HG02610 (cell line): ENCODE measurements around the gene CNIH2.
A peak's percentile ranks its signal among the peaks of the same experiment; 100 is the strongest.
"Not testable (repeated sequence)": the region's sequence is repeated elsewhere in the genome, so short reads cannot be mapped to it uniquely, and the experiment has no call there.

Source experiments
- ATAC-seq: cut with Tn5 transposase; IDR thresholded peaks from one replicate; pipeline ENCODE4 v1.9.1; 2021; ENCODE audit warnings: mild to moderate bottlenecking, moderate library complexity; ENCODE audit not compliant: unreplicated experiment

Gene CNIH2

DNA sequence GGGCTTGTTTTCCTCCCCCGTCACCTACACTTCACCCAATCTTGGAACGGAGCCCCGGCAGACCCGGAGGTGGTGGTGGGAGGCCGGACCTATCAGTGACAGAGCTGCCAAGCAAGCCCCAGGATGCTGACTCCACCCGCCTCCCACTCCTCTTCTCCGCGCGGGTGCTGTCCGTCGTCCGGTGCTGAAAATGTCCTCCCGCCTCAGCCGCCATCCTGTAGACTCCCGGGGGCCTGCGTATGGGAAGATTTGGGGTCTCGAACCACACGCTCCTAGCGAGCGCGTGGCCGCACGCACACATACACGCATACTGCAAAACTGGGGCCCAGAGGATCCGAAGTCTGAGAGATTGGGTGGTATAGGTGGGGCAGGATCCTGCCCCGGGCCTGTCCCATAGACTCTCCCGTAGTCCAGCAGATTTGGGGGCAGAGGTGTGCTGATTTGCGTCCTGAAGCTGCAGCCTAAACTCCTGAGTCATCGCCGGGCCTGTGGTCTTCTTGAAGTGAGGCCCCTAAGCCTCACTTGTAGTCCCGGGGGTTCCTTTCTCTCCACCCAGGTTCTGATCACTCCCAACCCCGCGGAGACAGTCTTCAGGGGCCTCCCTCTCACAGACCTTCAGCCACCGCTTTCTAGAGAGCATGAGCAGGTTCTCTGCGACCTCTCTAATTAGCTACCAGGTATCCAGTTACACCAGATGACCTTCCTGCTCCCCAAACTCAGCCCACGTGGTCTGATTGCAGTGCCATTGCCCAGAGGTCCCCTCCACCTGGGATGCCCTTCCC, 11.8 kb downstream of the CNIH2 start:
- peak; percentile 27 for ATAC-seq

- ATAC-seq, result no peak
Measured at GRCh38 chr11:66290330-66290621, 12.3 kb downstream of the CNIH2 start.

- ATAC-seq, result no peak
Measured at GRCh38 chr11:66291303-66291705, 13.3 kb downstream of the CNIH2 start.

DNA sequence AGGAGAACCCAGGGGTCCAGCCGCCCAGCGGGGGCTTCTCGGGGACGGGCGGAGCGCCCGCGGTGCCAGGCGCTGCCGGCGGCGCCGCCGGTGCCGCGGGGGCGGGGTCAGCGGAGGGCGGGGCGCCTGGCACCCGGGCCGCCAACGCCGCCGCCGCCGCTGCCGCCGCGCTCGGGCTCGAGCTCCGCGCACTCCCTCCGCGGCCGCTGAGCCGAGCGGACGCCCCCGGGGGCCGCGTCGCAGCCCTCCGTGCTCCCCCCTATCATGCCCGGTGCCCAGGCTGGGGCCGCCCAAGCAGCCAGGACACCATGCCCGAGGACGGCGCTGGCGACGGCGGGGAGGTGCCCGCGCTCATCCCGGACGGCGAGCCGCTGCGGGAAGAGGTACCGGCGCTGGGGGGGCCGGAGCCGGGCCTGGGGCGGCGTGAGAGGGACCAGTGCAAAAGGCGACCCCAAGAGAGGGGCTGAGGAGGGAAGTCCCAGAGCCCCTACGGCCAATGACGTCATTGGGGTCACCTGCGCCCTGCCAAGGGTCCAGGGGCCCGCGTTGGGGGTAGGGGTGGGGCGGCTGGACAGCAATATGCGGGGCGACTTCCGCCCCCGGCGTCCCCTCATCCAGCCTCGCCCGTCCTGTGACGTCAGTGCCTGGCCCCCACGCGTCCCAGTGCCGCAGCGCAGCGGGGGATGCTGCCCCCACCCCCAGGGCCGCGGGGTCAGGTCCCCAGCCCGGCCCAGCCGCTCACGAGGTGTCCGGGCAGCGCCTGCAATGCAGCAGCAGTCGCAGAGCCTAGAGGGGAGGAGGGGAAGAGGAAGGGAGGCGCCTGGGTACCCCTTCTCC, 13.9 kb downstream of the CNIH2 start, which contains the start of gene TMEM151A:
TSS of gene TMEM151A (plus strand) at position 189 of the 837 bp plus-strand sequence. CDS start at position 309, 120 bp downstream.
- ATAC-seq, result no peak

GRCh38 chr11:66292543-66293332, 14.8 kb downstream of the CNIH2 start:
- ATAC-seq, result no peak

DNA sequence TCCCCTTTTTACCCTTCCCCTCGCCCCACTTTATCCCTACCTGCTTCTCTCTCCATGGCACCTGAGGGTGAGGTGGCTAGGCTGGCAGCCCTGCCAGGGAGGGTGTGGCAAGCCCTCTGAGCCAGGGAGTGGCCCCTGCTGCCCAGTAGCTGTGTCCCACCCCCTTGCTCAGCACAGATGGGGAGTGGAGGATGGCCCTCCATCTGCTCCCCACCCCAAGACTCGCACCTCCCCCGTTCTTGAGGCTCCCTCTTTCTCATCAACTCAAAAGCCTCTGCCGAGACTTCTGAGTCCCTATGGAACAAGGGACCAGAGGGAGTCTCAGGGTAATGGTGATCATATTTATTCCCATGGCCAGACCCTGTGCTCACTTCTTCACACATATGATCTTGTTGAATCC, 15.4 kb downstream of the CNIH2 start:
- ATAC-seq, result no peak

DNA sequence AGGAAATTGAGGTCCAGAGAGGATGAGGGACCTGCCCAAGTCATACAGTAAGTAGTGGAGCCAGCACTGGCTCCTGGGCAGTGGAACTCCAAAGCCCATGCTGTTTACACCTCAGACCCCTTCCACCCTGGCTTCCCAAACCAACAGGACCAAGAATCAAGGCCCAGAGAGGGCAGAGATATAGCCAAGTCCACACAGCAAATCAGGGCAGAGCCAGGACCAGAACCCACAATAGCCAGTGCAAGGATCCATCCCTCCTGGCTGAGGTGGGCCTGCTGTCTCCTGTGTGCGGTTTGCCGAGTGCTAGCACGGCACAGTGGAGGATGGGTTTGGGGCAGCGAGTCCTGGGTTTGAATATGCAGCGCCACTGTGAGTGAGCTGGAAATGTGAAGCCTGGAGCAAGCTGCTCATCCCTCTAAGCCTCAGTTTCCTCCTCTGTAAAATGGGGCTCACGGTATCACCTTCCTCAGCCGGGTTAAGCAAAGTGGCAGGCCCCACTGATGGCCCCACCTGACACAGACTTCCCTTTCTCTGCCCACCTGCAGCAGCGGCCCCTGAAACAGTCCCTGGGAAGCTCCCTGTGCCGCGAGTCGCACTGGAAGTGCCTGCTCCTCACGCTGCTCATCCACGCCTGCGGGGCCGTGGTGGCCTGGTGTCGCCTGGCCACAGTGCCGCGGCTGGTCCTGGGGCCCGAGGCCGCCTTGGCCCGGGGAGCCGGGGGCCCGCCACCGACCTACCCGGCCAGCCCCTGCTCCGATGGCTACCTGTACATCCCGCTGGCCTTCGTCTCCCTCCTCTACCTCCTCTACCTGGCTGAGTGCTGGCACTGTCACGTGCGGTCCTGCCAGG, 16.0 kb downstream of the CNIH2 start:
- ATAC-seq, result no peak

DNA sequence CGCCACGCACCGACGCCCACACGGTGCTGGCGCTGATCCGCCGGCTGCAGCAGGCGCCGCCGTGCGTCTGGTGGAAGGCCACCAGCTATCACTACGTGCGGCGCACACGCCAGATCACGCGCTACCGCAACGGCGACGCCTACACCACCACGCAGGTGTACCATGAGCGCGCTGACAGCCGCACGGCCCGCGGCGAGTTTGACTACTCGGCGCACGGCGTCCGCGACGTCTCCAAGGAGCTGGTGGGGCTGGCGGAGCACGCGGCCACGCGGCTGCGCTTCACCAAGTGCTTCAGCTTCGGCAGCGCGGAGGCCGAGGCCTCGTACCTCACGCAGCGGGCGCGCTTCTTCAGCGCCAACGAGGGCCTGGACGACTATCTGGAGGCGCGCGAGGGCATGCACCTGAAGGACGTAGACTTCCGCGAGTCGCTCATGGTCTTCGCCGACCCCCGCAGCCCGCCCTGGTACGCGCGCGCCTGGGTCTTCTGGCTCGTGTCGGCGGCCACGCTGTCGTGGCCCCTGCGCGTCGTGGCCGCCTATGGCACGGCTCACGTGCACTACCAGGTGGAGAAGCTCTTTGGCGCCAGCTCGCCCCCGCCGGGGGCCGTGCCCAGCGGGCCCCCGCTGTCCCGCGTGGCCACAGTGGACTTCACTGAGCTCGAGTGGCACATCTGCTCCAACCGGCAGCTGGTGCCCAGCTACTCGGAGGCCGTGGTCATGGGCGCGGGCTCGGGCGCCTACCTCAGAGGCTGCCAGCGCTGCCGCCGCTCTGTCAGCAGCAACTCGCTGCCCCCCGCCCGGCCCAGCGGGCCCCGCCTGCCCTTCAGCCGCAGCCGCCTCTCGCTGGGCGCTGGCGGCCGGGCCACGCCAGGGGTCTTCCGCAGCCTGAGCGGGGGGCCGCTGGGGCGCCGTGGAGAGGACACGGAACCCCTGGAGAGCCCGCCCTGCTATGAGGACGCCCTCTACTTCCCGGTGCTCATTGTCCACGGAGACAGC, 16.9 kb downstream of the CNIH2 start:
- no peak for ATAC-seq

DNA sequence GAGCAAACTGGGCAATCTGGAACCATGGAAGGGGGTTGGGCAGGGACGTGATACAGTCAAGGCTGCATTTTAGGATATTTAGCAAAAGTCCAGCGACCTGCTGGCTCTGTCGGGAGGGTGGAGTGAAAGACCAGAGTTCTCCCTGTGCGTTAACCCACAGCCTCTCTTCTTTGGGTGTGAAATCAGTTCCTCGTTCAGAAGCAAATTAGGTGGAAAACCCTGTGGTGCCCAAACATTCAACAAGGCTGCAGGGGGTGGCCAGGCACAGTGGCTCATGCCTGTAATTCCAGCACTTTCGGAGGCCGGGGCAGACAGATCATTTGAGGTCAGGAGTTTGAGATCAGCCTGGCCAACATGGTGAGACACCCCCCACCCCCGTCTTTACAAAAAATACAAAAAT, 19.6 kb downstream of the CNIH2 start:
- no peak for ATAC-seq

GRCh38 chr11:66299186-66299585, 21.2 kb downstream of the CNIH2 start:
- ATAC-seq, result no peak

DNA sequence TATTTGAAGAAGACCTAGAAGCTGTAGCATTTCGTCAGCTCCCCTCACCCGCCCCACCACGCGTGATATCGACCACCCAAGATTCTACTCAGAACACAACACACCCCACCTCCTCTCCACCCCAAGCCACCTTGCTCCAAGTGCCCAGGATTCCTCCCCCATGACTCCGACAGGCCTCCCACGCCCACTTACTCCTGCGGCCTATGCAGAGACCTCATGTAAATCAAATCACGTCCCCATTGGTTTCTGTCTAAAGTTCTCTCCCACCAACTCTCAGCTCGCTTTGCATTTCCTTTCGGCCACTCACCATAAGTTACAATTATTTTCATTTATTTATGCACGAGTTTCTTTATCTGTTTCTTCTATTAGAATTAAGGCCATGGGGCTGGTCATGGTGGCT, 24.7 kb downstream of the CNIH2 start:
- no peak for ATAC-seq

GRCh38 chr11:66309475-66309874, 31.5 kb downstream of the CNIH2 start:
- no peak for ATAC-seq

DNA sequence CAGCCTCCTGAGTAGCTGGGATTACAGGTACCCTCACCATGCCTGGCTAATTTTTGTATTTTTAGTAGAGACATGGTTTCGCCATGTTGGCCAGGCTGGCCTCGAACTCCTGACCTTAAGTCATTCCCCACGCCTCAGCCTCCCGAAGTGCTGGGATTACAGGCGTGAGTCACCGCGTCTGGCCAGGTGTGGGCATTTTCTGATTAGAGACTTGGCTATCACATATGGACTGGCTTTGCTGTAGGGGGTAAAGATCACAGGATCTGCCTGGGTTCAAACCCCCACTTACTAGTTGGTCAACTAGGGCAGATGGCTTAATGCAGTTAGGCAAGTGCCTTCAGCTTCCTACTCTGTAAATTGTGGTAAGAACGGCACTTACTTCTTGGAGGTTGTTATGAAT, 32.3 kb downstream of the CNIH2 start:
- no peak for ATAC-seq

- not testable (repeated sequence) for ATAC-seq
Measured at GRCh38 chr11:66310803-66311440, 32.9 kb downstream of the CNIH2 start.

DNA sequence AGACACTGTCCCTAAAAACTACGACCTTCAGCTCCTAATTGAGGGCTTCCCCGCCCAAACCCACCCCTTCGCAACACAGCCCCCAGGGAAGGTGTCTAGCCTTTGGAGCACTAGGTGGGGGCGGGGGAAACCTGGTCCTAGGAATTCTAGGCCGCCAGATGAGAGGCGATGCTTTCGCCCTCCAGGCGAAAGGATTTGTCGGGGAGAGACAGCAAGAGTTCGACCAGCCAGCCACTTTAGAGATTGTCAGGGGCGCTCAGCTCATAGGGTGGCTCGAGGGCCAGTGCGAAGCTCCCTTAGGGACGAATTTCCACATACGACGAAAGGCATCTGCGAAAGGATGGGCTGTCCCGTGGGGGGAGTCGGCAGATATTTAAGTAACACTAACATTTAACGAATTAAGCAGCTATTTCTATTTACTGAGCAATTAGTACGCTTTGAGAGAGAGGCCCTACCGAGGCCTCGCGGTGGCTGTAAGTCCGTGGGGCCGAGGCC, 33.5 kb downstream of the CNIH2 start:
- ATAC-seq, result no peak

DNA sequence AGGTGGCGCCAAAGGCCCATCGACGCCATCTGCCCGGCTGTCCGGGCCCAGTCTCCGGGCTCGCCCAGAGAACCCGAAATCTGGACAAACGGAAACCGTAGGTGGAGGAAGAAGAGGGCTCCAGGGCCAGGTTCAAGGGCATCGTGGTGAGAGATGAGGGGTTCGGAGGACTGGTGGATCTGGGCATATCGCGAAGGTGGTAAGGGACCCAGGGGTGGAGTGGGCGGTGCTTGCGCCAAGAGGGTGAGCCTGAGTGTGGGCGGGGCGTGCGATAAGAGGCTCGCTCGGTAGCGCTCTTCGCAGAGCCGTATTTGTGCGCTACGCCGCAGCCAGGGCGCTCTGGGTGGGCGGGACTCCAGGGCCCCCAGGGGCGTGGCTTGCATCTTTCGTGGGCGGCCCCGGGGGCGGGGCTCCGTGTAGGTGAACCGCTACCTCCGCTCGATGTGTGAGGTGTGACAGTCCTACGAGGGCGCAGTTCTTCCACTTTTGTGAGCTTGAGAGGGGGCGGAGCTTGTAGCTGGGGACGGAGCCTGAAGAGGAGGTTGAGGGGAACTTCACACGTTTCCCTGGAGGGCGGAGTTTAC, 34.1 kb downstream of the CNIH2 start:
- ATAC-seq, result peak; percentile 79

- peak; percentile 53 for ATAC-seq
Measured at GRCh38 chr11:66312549-66313320, 34.8 kb downstream of the CNIH2 start.
